K562 (cell line): ENCODE measurements around the gene CREB3L4. TPM values are rescaled to one million over a fixed set of nuclear protein-coding genes. Genes with fewer than 3 reads are reported as not detected.

Source experiments
- AFF4 ChIP-seq: sonication (generic); formaldehyde crosslinking; IDR thresholded peaks from 2 replicates; pipeline ENCODE4 v1.8.0; 2023; ENCODE audit warnings: mild to moderate bottlenecking, missing genetic modification reagents
- ARID1B ChIP-seq: fragments of 450-650 bp; IDR thresholded peaks from 2 replicates; pipeline ENCODE4 v1.6.1; 2016; ENCODE audit warnings: antibody characterized with exemption, mild to moderate bottlenecking, inconsistent platforms
- BRF1 ChIP-seq: IDR thresholded peaks from 3 replicates; pipeline ENCODE4 v1.6.1; 2011; ENCODE audit warnings: borderline replicate concordance, mild to moderate bottlenecking; ENCODE audit not compliant: insufficient read length; ENCODE audit errors: extremely low read depth
- CBX3 ChIP-seq, 2 experiments: IDR thresholded peaks; 1 replicate in 1 of 2; 2 replicates in 1 of 2; pipeline ENCODE4 v1.6.1; 2012; ENCODE audit warnings: inconsistent platforms in 2 of 2, low read length in 2 of 2, borderline replicate concordance in 1 of 2, control low read depth in 1 of 2
- ETV1 ChIP-seq: fragments of 450-650 bp; conservative IDR thresholded peaks from 2 replicates; pipeline ENCODE4 v1.6.1; 2016; ENCODE audit warnings: missing genetic modification characterization, control low read depth, low read depth, missing compliant biosample characterization
- GATAD2B ChIP-seq: fragments of 450-650 bp; IDR thresholded peaks from 2 replicates; pipeline ENCODE4 v1.6.1; 2017; ENCODE audit warnings: mild to moderate bottlenecking, borderline replicate concordance
- ILK ChIP-seq: fragments of 450-650 bp; IDR thresholded peaks from 2 replicates; pipeline ENCODE4 v1.6.1; 2016; ENCODE audit warnings: missing genetic modification characterization, low read depth, mild to moderate bottlenecking, missing compliant biosample characterization, moderate library complexity, borderline replicate concordance
- KDM1A ChIP-seq, 2 experiments: fragments of 450-650 bp; IDR thresholded peaks; 2 replicates each; pipeline ENCODE4 v1.6.1; 2016; ENCODE audit warnings: mild to moderate bottlenecking in 2 of 2
- LARP7 ChIP-seq: fragments of 450-650 bp; IDR thresholded peaks from 2 replicates; pipeline ENCODE4 v1.6.1; 2016
- MLX ChIP-seq, 2 experiments: fragments of 450-650 bp in 1 of 2; sonication (generic) in 1 of 2; formaldehyde crosslinking; conservative IDR thresholded peaks; 2 replicates each; pipeline versions ENCODE4 v1.4.0 to v1.8.1; 2020 to 2022; ENCODE audit warnings: mild to moderate bottlenecking in 1 of 2, missing genetic modification reagents in 1 of 2
- MTA2 ChIP-seq: fragments of 450-650 bp; IDR thresholded peaks from 2 replicates; pipeline ENCODE4 v1.6.1; 2016; ENCODE audit warnings: low read depth
- MTA3 ChIP-seq: fragments of 450-650 bp; formaldehyde crosslinking; IDR thresholded peaks from 2 replicates; pipeline ENCODE4 v1.6.1; 2017; ENCODE audit warnings: mild to moderate bottlenecking, borderline replicate concordance
- NFE2L1 ChIP-seq: fragments of 450-650 bp; IDR thresholded peaks from 2 replicates; pipeline ENCODE4 v1.6.1; 2016; ENCODE audit warnings: missing genetic modification characterization, low read depth, mild to moderate bottlenecking, missing compliant biosample characterization, moderate library complexity, borderline replicate concordance
- PHF8 ChIP-seq: fragments of 200-600 bp; sonication (generic); IDR thresholded peaks from 2 replicates; pipeline ENCODE4 v1.6.1; 2012; ENCODE audit warnings: mixed run types, mild to moderate bottlenecking, inconsistent platforms, low read length, moderate library complexity, borderline replicate concordance
- RFX5 ChIP-seq: IDR thresholded peaks from 2 replicates; pipeline ENCODE4 v1.6.1; 2011; ENCODE audit warnings: low read depth, mild to moderate bottlenecking, improper control_type of control experiment, low read length
- SMAD3 ChIP-seq: fragments of 450-650 bp; formaldehyde crosslinking; conservative IDR thresholded peaks from 2 replicates; pipeline ENCODE4 v1.4.0; 2020; ENCODE audit warnings: mild to moderate bottlenecking
- STAT6 ChIP-seq: sonication (generic); formaldehyde crosslinking; IDR thresholded peaks from 2 replicates; pipeline ENCODE4 v1.8.1; 2023; ENCODE audit warnings: mild to moderate bottlenecking, missing genetic modification reagents
- TAF9B ChIP-seq: fragments of 450-650 bp; IDR thresholded peaks from 2 replicates; pipeline ENCODE4 v1.6.1; 2018; ENCODE audit warnings: mild to moderate bottlenecking; ENCODE audit not compliant: partially characterized antibody
- USF2 ChIP-seq: sonication (generic); formaldehyde crosslinking; IDR thresholded peaks from 2 replicates; pipeline ENCODE4 v1.5.0; 2020; ENCODE audit warnings: missing genetic modification reagents
- ZNF695 ChIP-seq: fragments of 450-650 bp; formaldehyde crosslinking; IDR thresholded peaks from 2 replicates; pipeline ENCODE4 v1.4.0; 2020; ENCODE audit warnings: mild to moderate bottlenecking, moderate library complexity
- ZNF780A ChIP-seq: fragments of 250-450 bp; sonication (Bioruptor Pico); IDR thresholded peaks from 2 replicates; pipeline ENCODE4 v1.5.0; 2021; ENCODE audit warnings: mild to moderate bottlenecking
- polyA plus RNA-seq, 8 experiments: library from polyadenylated mRNA; depleted of rRNA in 4 of 8; stranded (reverse) in 5 of 8; unstranded in 3 of 8; fragments of >200 nt; fragmentation: Nextera tagmentation in 2 of 8; fragmentation: Illumina TruSeq in 1 of 8; extraction: Ambion mirVana in 2 of 8; extraction: Trizol in 1 of 8; gene quantifications; 2 replicates each; pipeline versions ENCODE4 v1.2.1 to v1.2.3, GENCODE V29; 2011 to 2014; ENCODE audit warnings: inconsistent platforms in 1 of 8, missing spikeins in 1 of 8
- total RNA-seq, 7 experiments: library from RNA; depleted of rRNA in 6 of 7; stranded (reverse); fragments of >200 nt in 6 of 7; fragmentation: Illumina TruSeq in 2 of 7; extraction: Trizol in 2 of 7; gene quantifications; 2 replicates each; pipeline versions ENCODE4 v1.2.1 to v1.2.3, GENCODE V29; 2011 to 2021; ENCODE audit warnings: low replicate concordance in 1 of 7

Gene CREB3L4
- total and polyA plus RNA-seq, 9 of the 15 experiments (the other 6 are each of a cell fraction or from before 2014, with no cell fraction given): 9.9 to 18.6 (median 13.9) TPM

- TF ChIP-seq MLX (CRISPR knock-in tag; conservative IDR thresholded peaks at IDR 0.05): no peak
- peak; percentile 67 for TF ChIP-seq ETV1 (tag)
- no peak for TF ChIP-seq NFE2L1 (tag)
- no peak for TF ChIP-seq KDM1A (IDR thresholded peaks at IDR 0.05)
- TF ChIP-seq BRF1: no peak
- TF ChIP-seq AFF4: no peak
- no peak for TF ChIP-seq PHF8
- TF ChIP-seq CBX3 (IDR thresholded peaks at IDR 0.05; ENCODE audit: borderline replicate concordance in 1 of 2, low read length in 2 of 2): no peak
- TF ChIP-seq ILK (tag): no peak
- TF ChIP-seq TAF9B: no peak
- TF ChIP-seq LARP7: 0 out of 2 replicates have a peak, but pooled peaks have one; percentile 59
- no peak for TF ChIP-seq ZNF695
- TF ChIP-seq SMAD3 (CRISPR knock-in tag): no peak
- no peak for TF ChIP-seq USF2
- TF ChIP-seq ZNF780A: no peak
- no peak for TF ChIP-seq GATAD2B
- TF ChIP-seq STAT6 (CRISPR knock-in tag): no peak
- no peak for TF ChIP-seq ARID1B
- TF ChIP-seq MTA2: no peak
- TF ChIP-seq RFX5: no peak
- no peak for TF ChIP-seq MTA3
These were observed 22.4 kb upstream of the CREB3L4 start (continued) for GRCh38 chr1:153945131-153945794.
